Measurements from ENCODE around the gene IL10RB. TPM values are rescaled to one million over a fixed set of nuclear protein-coding genes. Genes with fewer than 3 reads are reported as not detected.

The IL10RB gene
- total and polyA plus RNA-seq, 2 of the 13 experiments (the other 11 are each of a cell fraction or from before 2014, with no cell fraction given), result 17.4 to 18.2 TPM

DNA sequence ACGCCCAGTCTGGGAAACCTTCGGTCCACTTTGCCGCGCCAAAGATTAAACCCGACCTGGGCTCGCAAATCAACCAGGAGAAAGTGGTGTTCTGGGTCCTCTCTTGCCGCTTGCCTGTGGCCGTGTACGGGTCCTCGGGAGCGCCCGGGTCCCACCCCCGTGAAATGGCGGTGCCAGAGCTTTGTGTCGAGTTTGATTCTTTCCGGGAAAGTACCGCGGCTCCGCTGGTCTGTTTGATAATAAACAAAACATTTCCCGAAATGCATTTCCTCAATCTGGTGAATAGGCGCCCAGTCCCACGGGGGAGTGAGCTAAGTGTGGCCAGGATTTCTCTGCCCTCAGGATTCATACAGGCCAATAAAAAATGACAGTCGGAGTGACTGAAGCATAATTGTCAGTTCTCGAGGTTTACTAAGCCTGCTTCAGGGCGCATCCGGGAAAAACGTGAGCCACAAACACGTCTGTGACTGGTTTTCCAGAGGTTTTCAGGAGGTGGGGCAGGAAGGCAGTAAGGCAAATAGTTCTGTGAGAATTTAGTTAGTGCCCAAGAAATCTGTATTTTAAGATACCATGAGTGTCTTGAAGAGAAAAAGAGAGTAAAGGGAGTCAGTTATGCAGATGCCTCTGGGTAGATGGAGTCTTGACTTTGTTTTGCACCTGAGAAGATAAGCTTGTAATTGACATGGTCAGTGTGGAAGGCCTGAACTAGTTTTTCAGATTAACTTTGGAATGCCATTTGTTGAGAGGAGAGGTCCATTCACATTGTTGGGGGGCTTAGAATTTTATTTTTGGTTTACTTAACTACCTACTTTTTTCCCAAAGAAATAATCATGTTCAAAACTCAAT lies 59.3 kb downstream of the IL10RB start (continued):
- TF ChIP-seq, protein P1, sequence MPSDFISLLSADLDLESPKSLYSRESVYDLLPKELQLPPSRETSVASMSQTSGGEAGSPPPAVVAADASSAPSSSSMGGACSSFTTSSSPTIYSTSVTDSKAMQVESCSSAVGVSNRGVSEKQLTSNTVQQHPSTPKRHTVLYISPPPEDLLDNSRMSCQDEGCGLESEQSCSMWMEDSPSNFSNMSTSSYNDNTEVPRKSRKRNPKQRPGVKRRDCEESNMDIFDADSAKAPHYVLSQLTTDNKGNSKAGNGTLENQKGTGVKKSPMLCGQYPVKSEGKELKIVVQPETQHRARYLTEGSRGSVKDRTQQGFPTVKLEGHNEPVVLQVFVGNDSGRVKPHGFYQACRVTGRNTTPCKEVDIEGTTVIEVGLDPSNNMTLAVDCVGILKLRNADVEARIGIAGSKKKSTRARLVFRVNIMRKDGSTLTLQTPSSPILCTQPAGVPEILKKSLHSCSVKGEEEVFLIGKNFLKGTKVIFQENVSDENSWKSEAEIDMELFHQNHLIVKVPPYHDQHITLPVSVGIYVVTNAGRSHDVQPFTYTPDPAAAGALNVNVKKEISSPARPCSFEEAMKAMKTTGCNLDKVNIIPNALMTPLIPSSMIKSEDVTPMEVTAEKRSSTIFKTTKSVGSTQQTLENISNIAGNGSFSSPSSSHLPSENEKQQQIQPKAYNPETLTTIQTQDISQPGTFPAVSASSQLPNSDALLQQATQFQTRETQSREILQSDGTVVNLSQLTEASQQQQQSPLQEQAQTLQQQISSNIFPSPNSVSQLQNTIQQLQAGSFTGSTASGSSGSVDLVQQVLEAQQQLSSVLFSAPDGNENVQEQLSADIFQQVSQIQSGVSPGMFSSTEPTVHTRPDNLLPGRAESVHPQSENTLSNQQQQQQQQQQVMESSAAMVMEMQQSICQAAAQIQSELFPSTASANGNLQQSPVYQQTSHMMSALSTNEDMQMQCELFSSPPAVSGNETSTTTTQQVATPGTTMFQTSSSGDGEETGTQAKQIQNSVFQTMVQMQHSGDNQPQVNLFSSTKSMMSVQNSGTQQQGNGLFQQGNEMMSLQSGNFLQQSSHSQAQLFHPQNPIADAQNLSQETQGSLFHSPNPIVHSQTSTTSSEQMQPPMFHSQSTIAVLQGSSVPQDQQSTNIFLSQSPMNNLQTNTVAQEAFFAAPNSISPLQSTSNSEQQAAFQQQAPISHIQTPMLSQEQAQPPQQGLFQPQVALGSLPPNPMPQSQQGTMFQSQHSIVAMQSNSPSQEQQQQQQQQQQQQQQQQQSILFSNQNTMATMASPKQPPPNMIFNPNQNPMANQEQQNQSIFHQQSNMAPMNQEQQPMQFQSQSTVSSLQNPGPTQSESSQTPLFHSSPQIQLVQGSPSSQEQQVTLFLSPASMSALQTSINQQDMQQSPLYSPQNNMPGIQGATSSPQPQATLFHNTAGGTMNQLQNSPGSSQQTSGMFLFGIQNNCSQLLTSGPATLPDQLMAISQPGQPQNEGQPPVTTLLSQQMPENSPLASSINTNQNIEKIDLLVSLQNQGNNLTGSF (CRISPR knock-in tag; IDR thresholded peaks at IDR 0.05), result no peak
- no peak for TF ChIP-seq NR2F2 (IDR thresholded peaks at IDR 0.05; ENCODE audit: borderline replicate concordance, low read depth)
- TF ChIP-seq, protein P2, sequence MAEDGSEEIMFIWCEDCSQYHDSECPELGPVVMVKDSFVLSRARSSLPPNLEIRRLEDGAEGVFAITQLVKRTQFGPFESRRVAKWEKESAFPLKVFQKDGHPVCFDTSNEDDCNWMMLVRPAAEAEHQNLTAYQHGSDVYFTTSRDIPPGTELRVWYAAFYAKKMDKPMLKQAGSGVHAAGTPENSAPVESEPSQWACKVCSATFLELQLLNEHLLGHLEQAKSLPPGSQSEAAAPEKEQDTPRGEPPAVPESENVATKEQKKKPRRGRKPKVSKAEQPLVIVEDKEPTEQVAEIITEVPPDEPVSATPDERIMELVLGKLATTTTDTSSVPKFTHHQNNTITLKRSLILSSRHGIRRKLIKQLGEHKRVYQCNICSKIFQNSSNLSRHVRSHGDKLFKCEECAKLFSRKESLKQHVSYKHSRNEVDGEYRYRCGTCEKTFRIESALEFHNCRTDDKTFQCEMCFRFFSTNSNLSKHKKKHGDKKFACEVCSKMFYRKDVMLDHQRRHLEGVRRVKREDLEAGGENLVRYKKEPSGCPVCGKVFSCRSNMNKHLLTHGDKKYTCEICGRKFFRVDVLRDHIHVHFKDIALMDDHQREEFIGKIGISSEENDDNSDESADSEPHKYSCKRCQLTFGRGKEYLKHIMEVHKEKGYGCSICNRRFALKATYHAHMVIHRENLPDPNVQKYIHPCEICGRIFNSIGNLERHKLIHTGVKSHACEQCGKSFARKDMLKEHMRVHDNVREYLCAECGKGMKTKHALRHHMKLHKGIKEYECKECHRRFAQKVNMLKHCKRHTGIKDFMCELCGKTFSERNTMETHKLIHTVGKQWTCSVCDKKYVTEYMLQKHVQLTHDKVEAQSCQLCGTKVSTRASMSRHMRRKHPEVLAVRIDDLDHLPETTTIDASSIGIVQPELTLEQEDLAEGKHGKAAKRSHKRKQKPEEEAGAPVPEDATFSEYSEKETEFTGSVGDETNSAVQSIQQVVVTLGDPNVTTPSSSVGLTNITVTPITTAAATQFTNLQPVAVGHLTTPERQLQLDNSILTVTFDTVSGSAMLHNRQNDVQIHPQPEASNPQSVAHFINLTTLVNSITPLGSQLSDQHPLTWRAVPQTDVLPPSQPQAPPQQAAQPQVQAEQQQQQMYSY (CRISPR knock-in tag; IDR thresholded peaks at IDR 0.05), result 0 out of 2 replicates have a peak, but pooled peaks have one; percentile 43
- no peak for TF ChIP-seq SUZ12 (IDR thresholded peaks at IDR 0.05; ENCODE audit: low read depth, low read length)
- TF ChIP-seq PHF21A (CRISPR knock-in tag; IDR thresholded peaks at IDR 0.05), result no peak
- TF ChIP-seq MAFF (IDR thresholded peaks at IDR 0.05; ENCODE audit: low read depth, low read length), result no peak
- TF ChIP-seq, protein P3, sequence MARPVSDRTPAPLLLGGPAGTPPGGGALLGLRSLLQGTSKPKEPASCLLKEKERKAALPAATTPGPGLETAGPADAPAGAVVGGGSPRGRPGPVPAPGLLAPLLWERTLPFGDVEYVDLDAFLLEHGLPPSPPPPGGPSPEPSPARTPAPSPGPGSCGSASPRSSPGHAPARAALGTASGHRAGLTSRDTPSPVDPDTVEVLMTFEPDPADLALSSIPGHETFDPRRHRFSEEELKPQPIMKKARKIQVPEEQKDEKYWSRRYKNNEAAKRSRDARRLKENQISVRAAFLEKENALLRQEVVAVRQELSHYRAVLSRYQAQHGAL (CRISPR knock-in tag; IDR thresholded peaks at IDR 0.05; ENCODE audit: not compliant biosample characterization), result no peak
- no peak for TF ChIP-seq ZNF879 (CRISPR knock-in tag; IDR thresholded peaks at IDR 0.05)
- no peak for TF ChIP-seq ATAD3A (CRISPR knock-in tag; IDR thresholded peaks at IDR 0.05)
- TF ChIP-seq ZNF670 (CRISPR knock-in tag; IDR thresholded peaks at IDR 0.05; ENCODE audit: borderline replicate concordance), result peak; percentile 34; the same call in 1 of the 2 replicates
- no peak for TF ChIP-seq AGO1 (IDR thresholded peaks at IDR 0.05; ENCODE audit: low read depth, low read length, poor library complexity, severe bottlenecking)
- peak; percentile 38; the same call in 1 of the 2 replicates for TF ChIP-seq ZNF251 (CRISPR knock-in tag; IDR thresholded peaks at IDR 0.05)
- TF ChIP-seq, protein P4, sequence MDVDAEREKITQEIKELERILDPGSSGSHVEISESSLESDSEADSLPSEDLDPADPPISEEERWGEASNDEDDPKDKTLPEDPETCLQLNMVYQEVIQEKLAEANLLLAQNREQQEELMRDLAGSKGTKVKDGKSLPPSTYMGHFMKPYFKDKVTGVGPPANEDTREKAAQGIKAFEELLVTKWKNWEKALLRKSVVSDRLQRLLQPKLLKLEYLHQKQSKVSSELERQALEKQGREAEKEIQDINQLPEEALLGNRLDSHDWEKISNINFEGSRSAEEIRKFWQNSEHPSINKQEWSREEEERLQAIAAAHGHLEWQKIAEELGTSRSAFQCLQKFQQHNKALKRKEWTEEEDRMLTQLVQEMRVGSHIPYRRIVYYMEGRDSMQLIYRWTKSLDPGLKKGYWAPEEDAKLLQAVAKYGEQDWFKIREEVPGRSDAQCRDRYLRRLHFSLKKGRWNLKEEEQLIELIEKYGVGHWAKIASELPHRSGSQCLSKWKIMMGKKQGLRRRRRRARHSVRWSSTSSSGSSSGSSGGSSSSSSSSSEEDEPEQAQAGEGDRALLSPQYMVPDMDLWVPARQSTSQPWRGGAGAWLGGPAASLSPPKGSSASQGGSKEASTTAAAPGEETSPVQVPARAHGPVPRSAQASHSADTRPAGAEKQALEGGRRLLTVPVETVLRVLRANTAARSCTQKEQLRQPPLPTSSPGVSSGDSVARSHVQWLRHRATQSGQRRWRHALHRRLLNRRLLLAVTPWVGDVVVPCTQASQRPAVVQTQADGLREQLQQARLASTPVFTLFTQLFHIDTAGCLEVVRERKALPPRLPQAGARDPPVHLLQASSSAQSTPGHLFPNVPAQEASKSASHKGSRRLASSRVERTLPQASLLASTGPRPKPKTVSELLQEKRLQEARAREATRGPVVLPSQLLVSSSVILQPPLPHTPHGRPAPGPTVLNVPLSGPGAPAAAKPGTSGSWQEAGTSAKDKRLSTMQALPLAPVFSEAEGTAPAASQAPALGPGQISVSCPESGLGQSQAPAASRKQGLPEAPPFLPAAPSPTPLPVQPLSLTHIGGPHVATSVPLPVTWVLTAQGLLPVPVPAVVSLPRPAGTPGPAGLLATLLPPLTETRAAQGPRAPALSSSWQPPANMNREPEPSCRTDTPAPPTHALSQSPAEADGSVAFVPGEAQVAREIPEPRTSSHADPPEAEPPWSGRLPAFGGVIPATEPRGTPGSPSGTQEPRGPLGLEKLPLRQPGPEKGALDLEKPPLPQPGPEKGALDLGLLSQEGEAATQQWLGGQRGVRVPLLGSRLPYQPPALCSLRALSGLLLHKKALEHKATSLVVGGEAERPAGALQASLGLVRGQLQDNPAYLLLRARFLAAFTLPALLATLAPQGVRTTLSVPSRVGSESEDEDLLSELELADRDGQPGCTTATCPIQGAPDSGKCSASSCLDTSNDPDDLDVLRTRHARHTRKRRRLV (CRISPR knock-in tag; IDR thresholded peaks at IDR 0.05), result no peak; the same call in 1 of the 2 replicates
